HG02798 (cell line): ENCODE results near the gene RALGDS.

ENCODE experiments used
- ATAC-seq: cut with Tn5 transposase; IDR thresholded peaks from one replicate; pipeline ENCODE4 v1.9.1; 2021; ENCODE audit warnings: mild to moderate bottlenecking; ENCODE audit not compliant: unreplicated experiment, poor library complexity

Gene RALGDS

GRCh38 chr9:133058550-133059320 lies 62.3 kb downstream of the RALGDS start:
- no peak for ATAC-seq

- ATAC-seq, result no peak
Measured at GRCh38 chr9:133058071-133058470, 63.0 kb downstream of the RALGDS start.

GRCh38 chr9:133057553-133057952 lies 63.5 kb downstream of the RALGDS start:
- ATAC-seq, result no peak

DNA sequence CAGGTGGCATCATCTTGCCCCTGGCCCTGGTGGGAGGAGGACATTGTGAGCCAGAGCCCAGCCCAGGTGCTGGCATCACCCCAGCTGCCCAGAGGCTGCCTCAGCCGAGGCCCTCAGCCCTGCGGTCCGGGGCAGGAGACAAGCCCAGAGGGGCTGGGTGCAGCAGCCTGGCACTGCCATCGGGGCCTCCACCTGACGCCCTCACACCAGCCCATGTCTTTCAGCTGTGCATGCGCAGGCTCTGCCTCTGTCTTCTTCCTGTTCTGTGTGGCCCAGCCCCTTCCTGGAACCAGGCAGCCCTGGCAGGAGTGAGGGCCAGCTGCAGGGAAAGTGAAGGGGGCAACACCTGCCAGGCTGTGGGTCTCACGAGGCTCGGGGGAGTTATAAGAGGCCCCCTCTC lies 64.0 kb downstream of the RALGDS start:
- ATAC-seq, result no peak

GRCh38 chr9:133056533-133056932 lies 64.5 kb downstream of the RALGDS start:
- no peak for ATAC-seq

- no peak for ATAC-seq
Measured at GRCh38 chr9:133055788-133056420, 65.1 kb downstream of the RALGDS start.

DNA sequence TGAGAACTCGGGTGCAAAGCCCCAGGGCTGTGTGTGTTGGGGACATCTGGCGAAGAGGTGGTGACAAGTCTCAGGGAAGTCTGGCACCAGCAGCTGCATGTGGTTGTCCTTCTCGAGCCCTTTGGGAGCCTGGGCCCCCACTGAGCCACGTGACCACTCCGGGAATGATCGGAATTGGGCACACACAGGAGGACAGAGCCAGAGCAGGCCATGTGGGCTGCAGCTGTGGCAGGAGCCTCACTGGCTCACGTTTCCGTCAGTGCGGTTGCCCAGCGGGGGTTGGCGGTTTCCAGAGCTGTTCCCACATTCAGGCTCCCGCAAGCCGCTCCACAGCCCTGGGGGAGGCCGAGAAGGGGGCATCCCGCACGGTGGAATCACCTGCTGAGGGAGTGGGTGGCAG lies 66.1 kb downstream of the RALGDS start:
- ATAC-seq, result no peak

DNA sequence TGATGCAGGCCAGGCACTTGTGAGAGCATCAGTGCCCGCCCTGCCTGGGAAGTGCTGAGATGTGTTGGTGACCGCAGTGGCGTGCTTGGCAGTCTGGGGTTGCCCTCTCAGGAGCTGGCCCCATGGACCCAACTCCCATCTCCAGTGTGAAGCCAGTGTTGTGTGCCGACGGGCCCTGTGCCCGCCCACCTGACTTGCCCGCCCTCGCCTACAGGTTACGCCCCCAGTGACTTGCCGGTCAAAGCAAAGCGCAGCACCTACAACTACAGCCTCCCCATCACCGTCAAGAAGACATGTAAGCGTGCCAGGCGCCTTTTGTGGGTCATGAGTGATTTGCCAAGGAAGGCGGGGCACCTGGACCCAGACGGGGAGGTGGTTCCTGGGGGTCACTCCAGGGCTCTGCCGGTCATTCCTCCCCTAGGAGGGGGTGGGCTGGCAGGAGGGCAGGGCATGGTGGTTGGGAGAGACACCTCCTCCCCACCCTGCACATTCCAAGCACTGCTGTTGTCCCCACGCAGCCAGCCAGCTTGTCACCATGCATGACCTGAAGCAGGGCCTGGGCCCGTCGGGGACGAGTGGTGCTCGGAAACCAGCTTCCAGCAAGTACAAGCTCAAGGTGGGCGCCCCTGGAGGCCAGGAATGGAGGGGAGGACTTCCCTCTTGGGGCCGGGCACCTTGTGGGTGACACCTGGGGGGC lies 66.7 kb downstream of the RALGDS start:
- ATAC-seq, result no peak

DNA sequence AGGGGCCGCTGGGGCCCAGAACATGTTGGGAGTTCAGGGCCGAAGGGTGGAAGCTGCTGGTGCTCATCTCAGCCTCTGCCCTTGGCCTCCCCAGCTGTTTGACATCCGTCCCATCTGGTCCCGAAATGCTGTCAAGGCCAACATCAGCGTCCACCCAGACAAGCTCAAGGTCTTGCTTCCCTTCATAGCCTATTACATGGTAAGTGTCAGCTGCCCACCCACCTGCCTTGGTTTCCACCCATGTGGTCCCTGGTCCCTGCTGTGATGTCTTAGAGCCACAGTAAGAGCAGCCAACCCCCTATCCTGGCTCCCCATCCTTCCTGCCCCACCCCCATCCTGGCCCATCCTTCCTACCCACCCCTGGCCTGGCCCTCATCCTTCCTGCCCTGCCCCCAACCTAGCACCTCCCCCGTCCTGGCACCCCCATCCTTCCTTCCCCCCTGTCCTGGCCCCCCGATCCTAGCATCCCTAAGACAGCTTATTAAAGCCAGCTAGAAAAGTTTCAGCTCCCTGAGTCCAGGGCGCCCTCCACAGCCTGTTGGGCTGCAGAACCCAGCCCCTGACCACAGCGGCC lies 69.0 kb downstream of the RALGDS start:
- no peak for ATAC-seq

- no peak for ATAC-seq
Measured at GRCh38 chr9:133051281-133051900, 69.6 kb downstream of the RALGDS start.

GRCh38 chr9:133050781-133051180 lies 70.3 kb downstream of the RALGDS start:
- ATAC-seq, result no peak

DNA sequence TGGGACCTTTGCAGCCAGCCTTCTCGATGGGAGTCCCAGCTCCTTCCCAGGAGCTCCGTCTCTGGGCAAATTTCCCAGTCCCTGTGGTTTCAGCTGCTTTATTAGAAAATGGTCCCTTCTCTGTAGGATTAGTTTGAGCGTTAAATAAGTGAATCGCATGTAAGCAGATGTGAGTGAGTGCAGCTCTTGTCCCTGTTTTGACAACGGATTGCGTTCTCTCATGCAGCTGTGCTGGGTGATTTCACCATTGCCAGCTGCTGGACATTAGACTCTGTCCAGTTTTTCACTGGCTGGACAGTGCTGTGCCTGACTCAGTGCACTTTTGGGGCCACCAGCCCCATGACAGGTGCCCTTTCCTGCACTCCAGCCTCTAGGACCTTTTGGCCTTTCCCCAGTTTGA lies 70.9 kb downstream of the RALGDS start:
- no peak for ATAC-seq

DNA sequence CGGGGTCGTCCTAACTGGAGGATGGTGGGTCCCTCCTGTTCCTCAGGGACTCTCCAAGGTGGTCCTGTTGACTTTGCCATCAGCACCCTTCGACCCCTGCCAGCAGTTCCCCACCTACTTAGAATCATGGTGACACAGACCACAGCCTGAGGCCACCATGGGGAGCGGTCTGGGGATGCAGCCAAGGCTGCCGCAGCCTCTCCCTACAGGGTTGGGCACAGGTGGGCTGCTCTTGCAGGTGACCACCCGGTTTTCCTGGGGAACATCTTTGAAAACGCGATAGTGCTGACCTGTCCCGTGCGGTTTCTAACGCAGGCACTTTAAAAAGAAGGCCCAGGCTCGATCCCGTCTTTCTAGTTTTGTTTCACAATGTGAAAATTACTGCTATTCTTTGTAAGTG lies 72.0 kb downstream of the RALGDS start:
- no peak for ATAC-seq

- ATAC-seq, result no peak
Measured at GRCh38 chr9:133048595-133048994, 72.4 kb downstream of the RALGDS start.
